SK-N-SH treated with all-trans-retinoic acid at 6 μM for 48 hours (cell line): ENCODE measurements around the gene UBN2.

Experiments
- ATAC-seq: fragments of 200-7000 bp; cut with Tn5 transposase; 3 replicates; pipeline ENCODE4 v1.9.1; 2020; ENCODE audit warnings: mild to moderate bottlenecking, moderate library complexity
- ARNTL ChIP-seq: fragments of 450-650 bp; formaldehyde crosslinking; IDR thresholded peaks from 2 replicates; pipeline ENCODE4 v1.5.0; 2020; ENCODE audit warnings: low read depth, mild to moderate bottlenecking, moderate library complexity, borderline replicate concordance
- CSDC2 ChIP-seq: fragments of 250-450 bp; sonication (Bioruptor Pico); IDR thresholded peaks from 2 replicates; pipeline ENCODE4 v1.5.0; 2020; ENCODE audit warnings: mild to moderate bottlenecking, moderate library complexity
- CSRNP3 ChIP-seq: fragments of 250-450 bp; sonication (Bioruptor Pico); IDR thresholded peaks from 2 replicates; pipeline ENCODE4 v1.5.1; 2021; ENCODE audit warnings: mild to moderate bottlenecking, moderate library complexity
- ESRRG ChIP-seq: fragments of 250-450 bp; sonication (Bioruptor Pico); IDR thresholded peaks from 2 replicates; pipeline ENCODE4 v1.6.1; 2021; ENCODE audit warnings: mild to moderate bottlenecking
- GLIS3 ChIP-seq: fragments of 250-450 bp; sonication (Bioruptor Pico); IDR thresholded peaks from 2 replicates; pipeline ENCODE4 v1.5.0; 2020; ENCODE audit warnings: mild to moderate bottlenecking, moderate library complexity
- ISL1 ChIP-seq: fragments of 250-450 bp; sonication (Bioruptor Pico); IDR thresholded peaks from 2 replicates; pipeline ENCODE4 v2.1.2; 2022; ENCODE audit warnings: mild to moderate bottlenecking, moderate library complexity
- OSR1 ChIP-seq: fragments of 250-450 bp; sonication (Bioruptor Pico); IDR thresholded peaks from 2 replicates; pipeline ENCODE4 v1.8.0; 2022; ENCODE audit warnings: moderate library complexity, mild to moderate bottlenecking, inconsistent platforms
- PATZ1 ChIP-seq: fragments of 250-450 bp; sonication (Bioruptor Pico); IDR thresholded peaks from 2 replicates; pipeline ENCODE4 v1.8.0; 2020; ENCODE audit warnings: mild to moderate bottlenecking, moderate library complexity, borderline replicate concordance
- POU6F1 ChIP-seq: fragments of 250-450 bp; sonication (Bioruptor Pico); IDR thresholded peaks from 2 replicates; pipeline ENCODE4 v1.8.0; 2021; ENCODE audit warnings: low read depth, mild to moderate bottlenecking, moderate library complexity, borderline replicate concordance
- PPARA ChIP-seq: fragments of 250-450 bp; sonication (Bioruptor Pico); IDR thresholded peaks from 2 replicates; pipeline ENCODE4 v1.5.0; 2020; ENCODE audit warnings: mild to moderate bottlenecking, borderline replicate concordance
- RARB ChIP-seq: fragments of 250-450 bp; sonication (Bioruptor Pico); IDR thresholded peaks from 2 replicates; pipeline ENCODE4 v1.8.0; 2021; ENCODE audit warnings: mild to moderate bottlenecking, moderate library complexity
- SNAI2 ChIP-seq: fragments of 250-450 bp; sonication (Bioruptor Pico); IDR thresholded peaks from 2 replicates; pipeline ENCODE4 v1.5.0; 2020; ENCODE audit warnings: mild to moderate bottlenecking, moderate library complexity
- TCF4 ChIP-seq: fragments of 250-450 bp; sonication (Bioruptor Pico); IDR thresholded peaks from 2 replicates; pipeline ENCODE4 v1.8.0; 2021; ENCODE audit warnings: mild to moderate bottlenecking, moderate library complexity, borderline replicate concordance
- TOX ChIP-seq: fragments of 250-450 bp; sonication (Bioruptor Pico); IDR thresholded peaks from 2 replicates; pipeline ENCODE4 v1.8.0; 2021; ENCODE audit warnings: mild to moderate bottlenecking, moderate library complexity, borderline replicate concordance
- TSHZ2 ChIP-seq: fragments of 250-450 bp; sonication (Bioruptor Pico); IDR thresholded peaks from 2 replicates; pipeline ENCODE4 v1.5.0; 2020; ENCODE audit warnings: mild to moderate bottlenecking, moderate library complexity
- ZC3H10 ChIP-seq: fragments of 250-450 bp; sonication (Bioruptor Pico); IDR thresholded peaks from 2 replicates; pipeline ENCODE4 v1.5.1; 2021; ENCODE audit warnings: mild to moderate bottlenecking, moderate library complexity
- ZFP3 ChIP-seq: fragments of 250-450 bp; sonication (Bioruptor Pico); IDR thresholded peaks from 2 replicates; pipeline ENCODE4 v1.5.0; 2020; ENCODE audit warnings: mild to moderate bottlenecking, moderate library complexity
- ZFP30 ChIP-seq: fragments of 450-650 bp; formaldehyde crosslinking; IDR thresholded peaks from 2 replicates; pipeline ENCODE4 v1.5.0; 2022; ENCODE audit warnings: mild to moderate bottlenecking, moderate library complexity
- ZNF70 ChIP-seq: fragments of 450-650 bp; formaldehyde crosslinking; IDR thresholded peaks from 2 replicates; pipeline ENCODE4 v1.5.0; 2020; ENCODE audit warnings: mild to moderate bottlenecking, moderate library complexity
- ZNF8 ChIP-seq: fragments of 450-650 bp; formaldehyde crosslinking; IDR thresholded peaks from 2 replicates; pipeline ENCODE4 v1.5.0; 2020; ENCODE audit warnings: mild to moderate bottlenecking, moderate library complexity

UBN2 gene

GRCh38 chr7:139246494-139246893 is 15.5 kb downstream of the UBN2 start:
- ATAC-seq, result no peak

GRCh38 chr7:139246905-139247304 is 15.9 kb downstream of the UBN2 start:
- ATAC-seq, result no peak
- TF ChIP-seq ARNTL (CRISPR knock-in tag) (no peak), POU6F1 (CRISPR knock-in tag) (peak; percentile 27; the same call in 1 of the 2 replicates)

More at GRCh38 chr7:139246494-139246893, 15.5 kb downstream of the UBN2 start:
- TF ChIP-seq CSRNP3 (CRISPR knock-in tag) (no peak), PATZ1 (no peak), SNAI2 (CRISPR knock-in tag) (no peak), ZFP30 (no peak), ARNTL (CRISPR knock-in tag) (no peak), OSR1 (no peak), GLIS3 (CRISPR knock-in tag) (no peak), ESRRG (CRISPR knock-in tag) (no peak), CSDC2 (no peak), ISL1 (no peak), ZNF8 (CRISPR knock-in tag) (no peak), TSHZ2 (CRISPR knock-in tag) (no peak), ZNF70 (CRISPR knock-in tag) (no peak), TOX (CRISPR knock-in tag) (no peak)

- ATAC-seq, result no peak
- TF ChIP-seq ZNF8 (CRISPR knock-in tag) (no peak), CSRNP3 (CRISPR knock-in tag) (no peak), ESRRG (CRISPR knock-in tag) (no peak), SNAI2 (CRISPR knock-in tag) (no peak), ZC3H10 (CRISPR knock-in tag) (no peak), GLIS3 (CRISPR knock-in tag) (no peak), RARB (CRISPR knock-in tag) (no peak), CSDC2 (no peak), ZFP3 (no peak), TSHZ2 (CRISPR knock-in tag) (no peak), TCF4 (no peak), PATZ1 (no peak), POU6F1 (CRISPR knock-in tag) (no peak), ISL1 (no peak), PPARA (CRISPR knock-in tag) (no peak), OSR1 (no peak), ZNF70 (CRISPR knock-in tag) (no peak), ARNTL (CRISPR knock-in tag) (no peak)
These were observed 18.3 kb downstream of the UBN2 start for GRCh38 chr7:139249179-139249810.
